Measurements from ENCODE around the gene GLRX5. TPM values are rescaled to one million over a fixed set of nuclear protein-coding genes. Genes with fewer than 3 reads are reported as not detected.
A peak's percentile ranks its signal among the peaks of the same experiment; 100 is the strongest.

Gene GLRX5
- total RNA-seq, 1 experiment from 2014 or later, result 60.1 TPM

DNA sequence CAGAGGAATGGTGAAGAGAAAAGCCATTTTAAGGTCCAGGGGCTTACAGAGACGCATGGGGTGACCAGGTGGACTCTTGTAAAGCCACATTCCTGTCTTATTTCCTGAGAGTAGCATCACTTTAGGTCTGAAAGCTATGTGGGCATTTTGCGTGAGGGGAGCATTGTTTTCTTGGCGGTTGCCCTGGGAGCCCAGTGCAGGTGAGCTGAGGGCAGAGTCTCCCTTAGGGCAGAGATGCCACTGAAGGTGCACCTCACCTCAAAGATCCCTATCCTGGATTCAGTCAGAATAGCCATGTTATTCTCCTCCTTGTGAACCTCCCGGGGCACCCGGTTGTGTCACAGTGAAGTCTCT lies 12.4 kb downstream of the GLRX5 start (continued):
- TF ChIP-seq, protein P1, sequence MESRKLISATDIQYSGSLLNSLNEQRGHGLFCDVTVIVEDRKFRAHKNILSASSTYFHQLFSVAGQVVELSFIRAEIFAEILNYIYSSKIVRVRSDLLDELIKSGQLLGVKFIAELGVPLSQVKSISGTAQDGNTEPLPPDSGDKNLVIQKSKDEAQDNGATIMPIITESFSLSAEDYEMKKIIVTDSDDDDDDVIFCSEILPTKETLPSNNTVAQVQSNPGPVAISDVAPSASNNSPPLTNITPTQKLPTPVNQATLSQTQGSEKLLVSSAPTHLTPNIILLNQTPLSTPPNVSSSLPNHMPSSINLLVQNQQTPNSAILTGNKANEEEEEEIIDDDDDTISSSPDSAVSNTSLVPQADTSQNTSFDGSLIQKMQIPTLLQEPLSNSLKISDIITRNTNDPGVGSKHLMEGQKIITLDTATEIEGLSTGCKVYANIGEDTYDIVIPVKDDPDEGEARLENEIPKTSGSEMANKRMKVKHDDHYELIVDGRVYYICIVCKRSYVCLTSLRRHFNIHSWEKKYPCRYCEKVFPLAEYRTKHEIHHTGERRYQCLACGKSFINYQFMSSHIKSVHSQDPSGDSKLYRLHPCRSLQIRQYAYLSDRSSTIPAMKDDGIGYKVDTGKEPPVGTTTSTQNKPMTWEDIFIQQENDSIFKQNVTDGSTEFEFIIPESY (IDR thresholded peaks at IDR 0.05; ENCODE audit: extremely low read depth, insufficient replicate concordance, low read length), result no peak
- TF ChIP-seq RAD21 (IDR thresholded peaks at IDR 0.05; ENCODE audit: low read depth) (no peak), SRF (IDR thresholded peaks at IDR 0.05; ENCODE audit: low read depth) (no peak), EGR1 (IDR thresholded peaks at IDR 0.05; ENCODE audit: low read depth) (no peak)

DNA sequence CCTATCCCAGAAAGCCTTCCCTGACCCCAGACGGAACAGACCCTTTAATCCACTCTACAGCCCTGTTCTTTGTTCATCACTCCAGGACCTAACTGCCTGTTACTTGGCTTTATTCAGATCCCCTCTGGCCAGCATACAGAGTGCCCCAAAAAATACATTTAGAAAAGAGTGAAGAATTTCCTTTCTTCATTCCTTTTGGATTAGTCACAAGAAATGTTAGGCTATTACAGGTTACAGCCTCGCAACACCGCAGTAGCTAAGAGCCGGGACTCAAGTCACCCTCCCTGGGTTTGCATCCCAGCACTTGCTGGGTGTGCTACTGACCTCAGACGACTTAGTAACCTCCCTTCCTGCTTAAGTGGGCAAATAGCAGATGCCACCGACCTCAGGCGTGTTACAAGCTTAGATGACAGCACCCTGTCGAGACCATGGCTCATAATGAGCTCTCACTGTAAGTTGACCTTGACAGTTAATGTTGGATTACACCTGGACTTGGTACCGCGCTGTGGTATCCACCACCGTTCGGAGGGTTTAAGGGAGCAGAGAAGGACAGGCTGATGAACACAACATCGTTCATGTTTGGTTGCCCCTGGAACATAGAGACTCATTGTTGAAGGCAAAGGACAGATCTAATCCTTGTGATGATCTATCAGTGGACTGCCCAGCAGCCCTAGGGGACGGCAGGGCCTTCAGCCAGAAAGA lies 12.9 kb downstream of the GLRX5 start:
- DNase-seq (ENCODE audit: low read depth, low spot score) (no peak), ATAC-seq (peak; percentile 68)
- H3K79me2 ChIP-seq (ENCODE audit: insufficient read depth, low read length), result peaks cover 10% of the 10 kb centered on the region
- no TSS peak for BruUV-seq (replicated peaks)
- H3K36me3 ChIP-seq (ENCODE audit: control insufficient read depth in 1 of 2, insufficient read depth in 2 of 2, low read length in 2 of 2), result 0 out of 4 replicates have a peak, but pooled peaks cover 0 to 5% of the 10 kb centered on the region in 2 experiments
- H3K4me3 ChIP-seq (replicated peaks in 1 of 2; ENCODE audit: low read depth in 1 of 2, low read length in 2 of 2), result no peak overlapping the region
- H3K4me2 ChIP-seq (ENCODE audit: low read length), result peak overlapping the region; percentile 50
- ChIA-PET RAD21 (ENCODE audit: low non-redundant PET in 1 of 2, low total read pairs in 2 of 2, uncharacterized antibody in 2 of 2, unreplicated experiment in 2 of 2) (no interaction called here), POLR2A (no interaction called here), CTCF (interaction anchor here (0.8 to 2.9 kb wide), 4 partner anchors 9 to 105 kb away, joined by 3 to 9 read pairs (median 6); no protein-coding TSS in a partner anchor)
- no peak for TF ChIP-seq EZH2 (IDR thresholded peaks at IDR 0.05)
- TF ChIP-seq CBX3 (IDR thresholded peaks at IDR 0.05; ENCODE audit: low read depth), result no peak
- no peak for TF ChIP-seq EGR1 (IDR thresholded peaks at IDR 0.05; ENCODE audit: low read depth)
- TF ChIP-seq ELF1 (IDR thresholded peaks at IDR 0.05; ENCODE audit: borderline replicate concordance, low read depth), result no peak
- TF ChIP-seq TCF7L2 (IDR thresholded peaks at IDR 0.05; ENCODE audit: borderline replicate concordance, extremely low read depth, insufficient read depth, insufficient read length), result no peak
- TF ChIP-seq FOSL1 (IDR thresholded peaks at IDR 0.05; ENCODE audit: low read depth), result peak; percentile 6; the same call in 1 of the 2 replicates
- 0 out of 2 replicates have a peak, but pooled peaks have one; percentile 20 for TF ChIP-seq JUND (IDR thresholded peaks at IDR 0.05)
- TF ChIP-seq, protein P2, sequence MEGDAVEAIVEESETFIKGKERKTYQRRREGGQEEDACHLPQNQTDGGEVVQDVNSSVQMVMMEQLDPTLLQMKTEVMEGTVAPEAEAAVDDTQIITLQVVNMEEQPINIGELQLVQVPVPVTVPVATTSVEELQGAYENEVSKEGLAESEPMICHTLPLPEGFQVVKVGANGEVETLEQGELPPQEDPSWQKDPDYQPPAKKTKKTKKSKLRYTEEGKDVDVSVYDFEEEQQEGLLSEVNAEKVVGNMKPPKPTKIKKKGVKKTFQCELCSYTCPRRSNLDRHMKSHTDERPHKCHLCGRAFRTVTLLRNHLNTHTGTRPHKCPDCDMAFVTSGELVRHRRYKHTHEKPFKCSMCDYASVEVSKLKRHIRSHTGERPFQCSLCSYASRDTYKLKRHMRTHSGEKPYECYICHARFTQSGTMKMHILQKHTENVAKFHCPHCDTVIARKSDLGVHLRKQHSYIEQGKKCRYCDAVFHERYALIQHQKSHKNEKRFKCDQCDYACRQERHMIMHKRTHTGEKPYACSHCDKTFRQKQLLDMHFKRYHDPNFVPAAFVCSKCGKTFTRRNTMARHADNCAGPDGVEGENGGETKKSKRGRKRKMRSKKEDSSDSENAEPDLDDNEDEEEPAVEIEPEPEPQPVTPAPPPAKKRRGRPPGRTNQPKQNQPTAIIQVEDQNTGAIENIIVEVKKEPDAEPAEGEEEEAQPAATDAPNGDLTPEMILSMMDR (IDR thresholded peaks at IDR 0.05 in 2 of 3, conservative IDR thresholded peaks at IDR 0.05 in 1 of 3; ENCODE audit: borderline replicate concordance in 1 of 3, insufficient read depth in 1 of 3, low read depth in 2 of 3, low read length in 2 of 3), result no peak
- H3K27ac ChIP-seq (ENCODE audit: low read depth, low read length), result no peak overlapping the region
- H2AFZ ChIP-seq (ENCODE audit: low read depth, low read length, poor library complexity, severe bottlenecking), result no peak overlapping the region
- no peaks in the 10 kb centered on the region for H3K9me2 ChIP-seq (ENCODE audit: insufficient read depth)
- H3K9me3 ChIP-seq (ENCODE audit: control insufficient read depth in 1 of 2, insufficient read depth in 1 of 2, low read depth in 1 of 2, low read length in 2 of 2), result no peaks in the 10 kb centered on the region
- H3K9ac ChIP-seq (ENCODE audit: low read length), result peak overlapping the region; percentile 17; the same call in 1 of the 2 replicates
- H3K27me3 ChIP-seq (ENCODE audit: insufficient read depth, low read length), result no peaks in the 10 kb centered on the region
- no peaks in the 10 kb centered on the region; the same call in 1 of the 2 replicates for H4K20me1 ChIP-seq (ENCODE audit: insufficient read depth)
- peaks cover 15 to 26% of the 10 kb centered on the region in 2 experiments for H3K4me1 ChIP-seq (ENCODE audit: control insufficient read depth in 1 of 2, insufficient read depth in 2 of 2, low read length in 2 of 2)
- intact Hi-C loops (cut with micrococcal nuclease), result no loop called here
